Measurements from ENCODE around the gene BOC.

- TF ChIP-seq CTCF (IDR thresholded peaks at IDR 0.05; ENCODE audit: poor library complexity, severe bottlenecking) (no peak), RAD21 (conservative IDR thresholded peaks at IDR 0.05) (no peak), POLR2AphosphoS5 (IDR thresholded peaks at IDR 0.05) (no peak)
Observed at GRCh38 chr3:113263778-113264177, 52.4 kb downstream of the BOC start.

Data from neural cell (in vitro differentiated cells).